HCT116 (cell line): ENCODE results near the gene MAP3K12. TPM values are rescaled to one million over a fixed set of nuclear protein-coding genes. Genes with fewer than 3 reads are reported as not detected.

Experiments
- ATAC-seq: fragments of 200-7000 bp; cut with Tn5 transposase; 2 replicates; pipeline ENCODE4 v1.9.1; 2020; ENCODE audit warnings: mild to moderate bottlenecking, moderate library complexity
- BruUV-seq: library from RNA; stranded (reverse); fragments of 400-500 nt; replicated peaks from 2 replicates; lab custom pipeline; 2021; lab: Mats Ljungman, UMichigan
- CTCF ChIA-PET: fragments of 300-600 bp; sonication (Branson Sonifier 250); formaldehyde crosslinking; loops from one replicate; lab custom pipeline; 2021; ENCODE audit warnings: antibody characterized with exemption; lab: Charles Lee
- POLR2A ChIA-PET: fragments of 300-600, 350-600 bp; sonication (Branson Sonifier 250); formaldehyde crosslinking; loops from one replicate; lab custom pipeline; 2021; ENCODE audit warnings: antibody characterized with exemption; lab: Charles Lee
- RAD21 ChIA-PET, 2 experiments: fragments of 300-600 bp; sonication (Branson Sonifier 250); formaldehyde crosslinking; loops; one replicate each; lab custom pipeline; 2023; ENCODE audit warnings: low total read pairs in 2 of 2; ENCODE audit not compliant: uncharacterized antibody in 2 of 2, unreplicated experiment in 2 of 2, low non-redundant PET in 1 of 2; lab: Charles Lee
- DNase-seq: peaks from one replicate; pipeline ENCODE4 v3.0.0-alpha.2; 2010; ENCODE audit warnings: low read depth, low spot score
- H2AFZ ChIP-seq: fragments of 200-600 bp; shearing (Covaris generic), sonication (generic); 2 replicates; pipeline ENCODE4 v1.6.1; 2017; ENCODE audit warnings: low read depth, mixed run types, mixed read lengths, antibody characterized with exemption, low read length; ENCODE audit not compliant: poor library complexity, severe bottlenecking
- H3K27ac ChIP-seq: 2 replicates; pipeline ENCODE4 v1.5.1; 2012; ENCODE audit warnings: low read depth, low read length
- H3K27me3 ChIP-seq: fragments of 200-600 bp; sonication (generic); 2 replicates; pipeline ENCODE4 v1.6.1; 2016; ENCODE audit warnings: mixed run types, low read length, mixed read lengths; ENCODE audit not compliant: insufficient read depth
- H3K36me3 ChIP-seq, 2 experiments: fragments of 200-500 bp in 1 of 2; fragments of 200-600 bp in 1 of 2; sonication (Bioruptor generic) in 1 of 2; sonication (generic) in 1 of 2; 2 replicates each; pipeline versions ENCODE4 v1.5.1 to v1.6.1; 2014 to 2016; ENCODE audit warnings: low read length in 2 of 2, inconsistent platforms in 1 of 2, mixed read lengths in 1 of 2, mixed run types in 1 of 2; ENCODE audit not compliant: insufficient read depth in 2 of 2, control insufficient read depth in 1 of 2
- H3K4me1 ChIP-seq, 2 experiments: fragments of 200-600 bp in 1 of 2; sonication (generic) in 1 of 2; 2 replicates each; pipeline versions ENCODE4 v1.5.1 to v1.6.1; 2012 to 2017; ENCODE audit warnings: low read length in 2 of 2, inconsistent platforms in 1 of 2, mild to moderate bottlenecking in 1 of 2, mixed read lengths in 1 of 2, mixed run types in 1 of 2, moderate library complexity in 1 of 2; ENCODE audit not compliant: insufficient read depth in 2 of 2, control insufficient read depth in 1 of 2
- H3K4me2 ChIP-seq: fragments of 200-600 bp; sonication (generic); 2 replicates; pipeline ENCODE4 v1.6.1; 2017; ENCODE audit warnings: mixed run types, low read length, mixed read lengths
- H3K4me3 ChIP-seq, 2 experiments: fragments of 200-600 bp in 1 of 2; sonication (generic) in 1 of 2; replicated peaks in 1 of 2; 2 replicates each; pipeline ENCODE4 v1.5.1; 2011 to 2016; ENCODE audit warnings: low read length in 2 of 2, control low read depth in 1 of 2, low read depth in 1 of 2, mild to moderate bottlenecking in 1 of 2, mixed read lengths in 1 of 2, mixed run types in 1 of 2
- H3K79me2 ChIP-seq: fragments of 200-600 bp; sonication (generic); 2 replicates; pipeline ENCODE4 v1.6.1; 2017; ENCODE audit warnings: mild to moderate bottlenecking, mixed run types, low read length, moderate library complexity, mixed read lengths; ENCODE audit not compliant: insufficient read depth
- H3K9ac ChIP-seq: fragments of 200-600 bp; sonication (generic); 2 replicates; pipeline ENCODE4 v1.6.1; 2016; ENCODE audit warnings: low read length, mixed read lengths
- H3K9me2 ChIP-seq: fragments of 200-600 bp; sonication (generic), shearing (Covaris generic); 2 replicates; pipeline ENCODE4 v1.6.1; 2017; ENCODE audit warnings: mixed run types, mild to moderate bottlenecking, moderate library complexity; ENCODE audit not compliant: insufficient read depth
- H3K9me3 ChIP-seq, 2 experiments: fragments of 200-500 bp in 1 of 2; fragments of 200-600 bp in 1 of 2; sonication (Bioruptor generic) in 1 of 2; sonication (generic) in 1 of 2; 2 replicates each; pipeline ENCODE4 v1.6.1; 2014 to 2017; ENCODE audit warnings: low read length in 2 of 2, mixed read lengths in 2 of 2, inconsistent platforms in 1 of 2, low read depth in 1 of 2, mild to moderate bottlenecking in 1 of 2, mixed run types in 1 of 2, moderate library complexity in 1 of 2; ENCODE audit not compliant: control insufficient read depth in 1 of 2, insufficient read depth in 1 of 2
- H4K20me1 ChIP-seq: fragments of 200-600 bp; sonication (generic), shearing (Covaris generic); 2 replicates; pipeline ENCODE4 v1.6.1; 2017; ENCODE audit warnings: mixed run types, mild to moderate bottlenecking, moderate library complexity; ENCODE audit not compliant: insufficient read depth
- CBX3 ChIP-seq: IDR thresholded peaks from 2 replicates; pipeline ENCODE4 v1.6.1; 2012; ENCODE audit warnings: low read depth
- EGR1 ChIP-seq: IDR thresholded peaks from 2 replicates; pipeline ENCODE4 v1.6.1; 2012; ENCODE audit warnings: low read depth
- EZH2phosphoT487 ChIP-seq: fragments of 200-600 bp; IDR thresholded peaks from 2 replicates; pipeline ENCODE4 v1.6.1; 2018; ENCODE audit warnings: antibody characterized with exemption, borderline replicate concordance
- FOSL1 ChIP-seq: IDR thresholded peaks from 2 replicates; pipeline ENCODE4 v1.6.1; 2012; ENCODE audit warnings: low read depth
- POLR2AphosphoS5 ChIP-seq: IDR thresholded peaks from 2 replicates; pipeline ENCODE4 v1.6.1; 2011; ENCODE audit warnings: mild to moderate bottlenecking, low read depth, low read length, moderate library complexity
- SIN3A ChIP-seq: IDR thresholded peaks from 2 replicates; pipeline ENCODE4 v1.6.1; 2012; ENCODE audit warnings: low read depth
- TCF7L2 ChIP-seq: IDR thresholded peaks from 2 replicates; pipeline ENCODE4 v1.7.0; 2011; ENCODE audit warnings: borderline replicate concordance, inconsistent platforms; ENCODE audit not compliant: insufficient read depth, insufficient read length; ENCODE audit errors: extremely low read depth
- ZBTB33 ChIP-seq: IDR thresholded peaks from 2 replicates; pipeline ENCODE4 v1.6.1; 2011; ENCODE audit warnings: mild to moderate bottlenecking, low read length, moderate library complexity; ENCODE audit not compliant: insufficient replicate concordance; ENCODE audit errors: extremely low read depth
- intact Hi-C: fragments of 100-400 bp; cut with micrococcal nuclease; formaldehyde crosslinking; loops from 2 replicates; pipeline ENCODE4 v1.10.0; 2022
- total RNA-seq: library from RNA; stranded (reverse); gene quantifications from one replicate; pipeline ENCODE4 v1.2.1, GENCODE V29; 2021; ENCODE audit not compliant: unreplicated experiment

The MAP3K12 gene
- total RNA-seq, 1 experiment from 2014 or later, result 16.3 TPM

DNA sequence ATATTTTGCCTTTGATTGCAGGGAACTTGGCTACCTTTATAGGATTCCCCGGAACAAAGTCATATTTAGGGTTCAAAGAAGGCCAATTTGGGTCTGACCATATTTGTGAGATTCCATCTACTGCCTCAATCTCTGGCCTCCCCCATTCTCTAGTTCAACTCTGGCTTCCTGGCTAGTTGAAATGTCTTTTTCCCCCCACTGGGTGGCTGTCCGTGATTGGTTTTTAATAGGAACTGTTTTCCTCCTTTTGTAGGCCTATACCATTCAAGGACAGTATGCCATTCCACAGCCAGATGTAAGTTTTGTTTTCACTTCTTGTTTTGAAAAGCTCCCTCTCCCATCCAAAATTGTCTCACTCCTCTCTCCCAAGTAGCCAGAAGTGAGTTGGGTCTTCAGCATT, 33.6 kb downstream of the MAP3K12 start:
- peaks cover 94 to 98% of the 10 kb centered on the region in 2 experiments for H3K36me3 ChIP-seq
- DNase-seq (no peak), ATAC-seq (peak; percentile 40; the same call in 1 of the 2 replicates)
- H3K27ac ChIP-seq, result no peak overlapping the region
- no peaks in the 10 kb centered on the region for H3K27me3 ChIP-seq
- H3K4me3 ChIP-seq, result no peak overlapping the region
- no peaks in the 10 kb centered on the region for H3K9me3 ChIP-seq
- intact Hi-C loops, result no loop called here
- no peak for TF ChIP-seq ZBTB33
- no peak for TF ChIP-seq FOSL1
- TF ChIP-seq CBX3, result no peak
- TF ChIP-seq SIN3A, result no peak
- no peak for TF ChIP-seq POLR2AphosphoS5
- no peak for TF ChIP-seq EZH2phosphoT487
- TF ChIP-seq EGR1, result no peak
- TF ChIP-seq TCF7L2, result no peak
- POLR2A ChIA-PET, result interaction anchor here (1.6 kb wide), 1 partner anchor 11 kb away, joined by 4 read pairs; no protein-coding TSS in a partner anchor
- H3K9me2 ChIP-seq, result no peaks in the 10 kb centered on the region
- no peak overlapping the region for H3K9ac ChIP-seq
- no TSS peak for BruUV-seq
- peaks cover 100% of the 10 kb centered on the region for H3K79me2 ChIP-seq
- H2AFZ ChIP-seq, result no peak overlapping the region
- H3K4me1 ChIP-seq, result no peaks in the 10 kb centered on the region
- CTCF ChIA-PET, result no interaction called here
- peaks cover 46% of the 10 kb centered on the region; the same call in 1 of the 2 replicates for H4K20me1 ChIP-seq
- RAD21 ChIA-PET, result no interaction called here
- H3K4me2 ChIP-seq, result no peak overlapping the region
